Keratinocyte (primary cell): ENCODE measurements around the gene TUSC2. TPM values are rescaled to one million over a fixed set of nuclear protein-coding genes. Genes with fewer than 3 reads are reported as not detected.

Source experiments
- DNase-seq: peaks from one replicate; pipeline ENCODE4 v3.0.0-alpha.2; 2011; ENCODE audit warnings: low read depth, missing footprints, low spot score
- FAIRE-seq: peaks from 2 replicates; lab custom pipeline; 2011; peaks lifted over from hg19 to GRCh38; lab: Jason Lieb, UNC
- H2AFZ ChIP-seq: 2 replicates; pipeline ENCODE4 v1.6.0; 2012; ENCODE audit warnings: low read length, control low read depth, inconsistent platforms; ENCODE audit not compliant: control insufficient read depth
- H3K27ac ChIP-seq: 2 replicates; pipeline ENCODE4 v1.5.1; 2011; ENCODE audit warnings: low read length; ENCODE audit not compliant: control insufficient read depth, insufficient read depth
- H3K27me3 ChIP-seq: 3 replicates; pipeline ENCODE4 v1.6.0; 2011; ENCODE audit warnings: low read length; ENCODE audit not compliant: control insufficient read depth, insufficient read depth; ENCODE audit errors: extremely low read depth
- H3K36me3 ChIP-seq, 2 experiments: 2 replicates in 1 of 2; 3 replicates in 1 of 2; pipeline ENCODE4 v1.5.1; 2011; ENCODE audit warnings: low read length in 2 of 2, mild to moderate bottlenecking in 1 of 2; ENCODE audit not compliant: control insufficient read depth in 2 of 2, insufficient read depth in 2 of 2; ENCODE audit errors: extremely low read depth in 1 of 2
- H3K4me1 ChIP-seq: 3 replicates; pipeline ENCODE4 v1.5.1; 2011; ENCODE audit warnings: low read length; ENCODE audit not compliant: control insufficient read depth, insufficient read depth; ENCODE audit errors: extremely low read depth
- H3K4me2 ChIP-seq: 3 replicates; pipeline ENCODE4 v1.6.0; 2011; ENCODE audit warnings: low read depth, low read length; ENCODE audit not compliant: control insufficient read depth, insufficient read depth; ENCODE audit errors: extremely low read depth
- H3K4me3 ChIP-seq, 3 experiments: fragments of 200-600 bp in 1 of 3; sonication (generic) in 1 of 3; 2 replicates in 2 of 3; 3 replicates in 1 of 3; pipeline ENCODE4 v1.5.1; 2011 to 2016; ENCODE audit warnings: low read length in 3 of 3, mild to moderate bottlenecking in 3 of 3, control low read depth in 2 of 3, inconsistent platforms in 1 of 3, low read depth in 1 of 3, mixed read lengths in 1 of 3, mixed run types in 1 of 3, moderate library complexity in 1 of 3; ENCODE audit not compliant: control insufficient read depth in 2 of 3, insufficient read depth in 2 of 3; ENCODE audit errors: extremely low read depth in 1 of 3
- H3K79me2 ChIP-seq: 2 replicates; pipeline ENCODE4 v1.6.0; 2012; ENCODE audit warnings: low read length; ENCODE audit not compliant: control insufficient read depth, insufficient read depth
- H3K9ac ChIP-seq: 3 replicates; pipeline ENCODE4 v1.6.0; 2011; ENCODE audit warnings: low read length; ENCODE audit not compliant: control insufficient read depth, insufficient read depth; ENCODE audit errors: extremely low read depth
- H3K9me1 ChIP-seq: 3 replicates; pipeline ENCODE4 v1.6.0; 2011; ENCODE audit warnings: low read length; ENCODE audit not compliant: control insufficient read depth, insufficient read depth; ENCODE audit errors: extremely low read depth
- H3K9me3 ChIP-seq: 2 replicates; pipeline ENCODE4 v1.5.1; 2012; ENCODE audit warnings: low read depth, low read length; ENCODE audit not compliant: control insufficient read depth
- H4K20me1 ChIP-seq: 3 replicates; pipeline ENCODE4 v1.6.0; 2011; ENCODE audit warnings: low read length; ENCODE audit not compliant: control insufficient read depth, insufficient read depth; ENCODE audit errors: extremely low read depth
- EZH2 ChIP-seq: IDR thresholded peaks from one replicate; pipeline ENCODE4 v1.6.1; 2012; ENCODE audit warnings: inconsistent platforms, mild to moderate bottlenecking, low read length, moderate library complexity
- dilution Hi-C: fragments of 300-500 bp; cut with MboI; formaldehyde crosslinking; loops from one replicate; pipeline ENCODE4 v1.7.0; 2020; ENCODE audit warnings: low sequenced_read_pairs; ENCODE audit not compliant: extremely low pct_ligation_motif_present
- polyA plus RNA-seq, 5 experiments: library from polyadenylated mRNA; depleted of rRNA in 3 of 5; stranded (reverse) in 3 of 5; stranded (forward) in 1 of 5; unstranded in 1 of 5; fragments of >200 nt; gene quantifications; 1 replicate in 1 of 5; 2 replicates in 3 of 5; 3 replicates in 1 of 5; pipeline versions ENCODE4 v1.2.1 to v1.2.3, GENCODE V29; 2011 to 2012; ENCODE audit warnings: missing spikeins in 2 of 5, low read depth in 1 of 5, low replicate concordance in 1 of 5
- TF ChIP-seq, protein P1 (sequence below), 3 experiments: IDR thresholded peaks in 1 of 3; conservative IDR thresholded peaks in 1 of 3; optimal IDR thresholded peaks in 1 of 3; 2 replicates in 2 of 3; 3 replicates in 1 of 3; pipeline versions ENCODE3 to v1.5.1; 2011; ENCODE audit warnings: low read length in 3 of 3, mild to moderate bottlenecking in 3 of 3, moderate library complexity in 2 of 3, control low read depth in 1 of 3, inconsistent platforms in 1 of 3; ENCODE audit not compliant: insufficient read depth in 2 of 3; ENCODE audit errors: extremely low read depth in 1 of 3

Gene TUSC2
- polyA plus RNA-seq, 1 donor (not counting 4 experiments of a cell fraction or from before 2014, with no cell fraction given) = 30.5 TPM

- Histone ChIP-seq H4K20me1 (no peaks in the 10 kb centered on the region), H3K9ac (no peak overlapping the region), H3K4me2 (no peak overlapping the region), H3K36me3 (no peaks in the 10 kb centered on the region), H3K9me3 (no peaks in the 10 kb centered on the region), H3K27me3 (peaks cover 25% of the 10 kb centered on the region), H3K9me1 (no peaks in the 10 kb centered on the region), H3K4me1 (no peaks in the 10 kb centered on the region), H3K79me2 (no peaks in the 10 kb centered on the region), H2AFZ (no peak overlapping the region), H3K27ac (no peak overlapping the region), H3K4me3 (no peak overlapping the region)
- dilution Hi-C loops = no loop called here
- DNase-seq = no peak
- FAIRE-seq = no peak
- TF ChIP-seq EZH2 = no peak
- TF ChIP-seq, protein P1, sequence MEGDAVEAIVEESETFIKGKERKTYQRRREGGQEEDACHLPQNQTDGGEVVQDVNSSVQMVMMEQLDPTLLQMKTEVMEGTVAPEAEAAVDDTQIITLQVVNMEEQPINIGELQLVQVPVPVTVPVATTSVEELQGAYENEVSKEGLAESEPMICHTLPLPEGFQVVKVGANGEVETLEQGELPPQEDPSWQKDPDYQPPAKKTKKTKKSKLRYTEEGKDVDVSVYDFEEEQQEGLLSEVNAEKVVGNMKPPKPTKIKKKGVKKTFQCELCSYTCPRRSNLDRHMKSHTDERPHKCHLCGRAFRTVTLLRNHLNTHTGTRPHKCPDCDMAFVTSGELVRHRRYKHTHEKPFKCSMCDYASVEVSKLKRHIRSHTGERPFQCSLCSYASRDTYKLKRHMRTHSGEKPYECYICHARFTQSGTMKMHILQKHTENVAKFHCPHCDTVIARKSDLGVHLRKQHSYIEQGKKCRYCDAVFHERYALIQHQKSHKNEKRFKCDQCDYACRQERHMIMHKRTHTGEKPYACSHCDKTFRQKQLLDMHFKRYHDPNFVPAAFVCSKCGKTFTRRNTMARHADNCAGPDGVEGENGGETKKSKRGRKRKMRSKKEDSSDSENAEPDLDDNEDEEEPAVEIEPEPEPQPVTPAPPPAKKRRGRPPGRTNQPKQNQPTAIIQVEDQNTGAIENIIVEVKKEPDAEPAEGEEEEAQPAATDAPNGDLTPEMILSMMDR (optimal IDR thresholded peaks at IDR 0.05 in 1 of 3, IDR thresholded peaks at IDR 0.05 in 1 of 3, conservative IDR thresholded peaks at IDR 0.05 in 1 of 3; ENCODE audit: extremely low read depth in 1 of 3, insufficient read depth in 2 of 3, low read length in 3 of 3) = no peak
Measured at GRCh38 chr3:50279255-50280016, 48.6 kb downstream of the TUSC2 start.

- Histone ChIP-seq H3K4me2 (no peak within 1 kb of the TSS), H3K4me3 (no peak within 1 kb of the TSS), H3K9ac (no peak within 1 kb of the TSS), H3K27me3 (peaks cover 31% of the 10 kb centered on the region), H3K79me2 (no peaks in the 10 kb centered on the region), H3K36me3 (no peaks in the 10 kb centered on the region), H3K4me1 (no peaks in the 10 kb centered on the region), H3K27ac (no peak within 1 kb of the TSS), H2AFZ (no peak within 1 kb of the TSS), H3K9me1 (no peaks in the 10 kb centered on the region), H3K9me3 (no peaks in the 10 kb centered on the region), H4K20me1 (no peaks in the 10 kb centered on the region)
- TF ChIP-seq, protein P1 (optimal IDR thresholded peaks at IDR 0.05 in 1 of 3, IDR thresholded peaks at IDR 0.05 in 1 of 3, conservative IDR thresholded peaks at IDR 0.05 in 1 of 3; ENCODE audit: extremely low read depth in 1 of 3, insufficient read depth in 2 of 3, low read length in 3 of 3) = no peak
- no peak for TF ChIP-seq EZH2
- FAIRE-seq = no peak
- DNase-seq = no peak
- dilution Hi-C loops = no loop called here
Measured at GRCh38 chr3:50278880-50279224, 49.2 kb downstream of the TUSC2 start, which contains the start of gene LSMEM2. Gene LSMEM2, plus strand, starts transcription at chr3:50279087. Its CDS starts 27 bp downstream, at chr3:50279114.
